LNCAP (cell line): Measurements from ENCODE around the gene SLC66A1.

Source experiments
- CTCF ChIP-seq: fragments of 450-650 bp; IDR thresholded peaks from 2 replicates; pipeline ENCODE4 v1.5.1; 2017; ENCODE audit warnings: mild to moderate bottlenecking

The SLC66A1 gene

DNA sequence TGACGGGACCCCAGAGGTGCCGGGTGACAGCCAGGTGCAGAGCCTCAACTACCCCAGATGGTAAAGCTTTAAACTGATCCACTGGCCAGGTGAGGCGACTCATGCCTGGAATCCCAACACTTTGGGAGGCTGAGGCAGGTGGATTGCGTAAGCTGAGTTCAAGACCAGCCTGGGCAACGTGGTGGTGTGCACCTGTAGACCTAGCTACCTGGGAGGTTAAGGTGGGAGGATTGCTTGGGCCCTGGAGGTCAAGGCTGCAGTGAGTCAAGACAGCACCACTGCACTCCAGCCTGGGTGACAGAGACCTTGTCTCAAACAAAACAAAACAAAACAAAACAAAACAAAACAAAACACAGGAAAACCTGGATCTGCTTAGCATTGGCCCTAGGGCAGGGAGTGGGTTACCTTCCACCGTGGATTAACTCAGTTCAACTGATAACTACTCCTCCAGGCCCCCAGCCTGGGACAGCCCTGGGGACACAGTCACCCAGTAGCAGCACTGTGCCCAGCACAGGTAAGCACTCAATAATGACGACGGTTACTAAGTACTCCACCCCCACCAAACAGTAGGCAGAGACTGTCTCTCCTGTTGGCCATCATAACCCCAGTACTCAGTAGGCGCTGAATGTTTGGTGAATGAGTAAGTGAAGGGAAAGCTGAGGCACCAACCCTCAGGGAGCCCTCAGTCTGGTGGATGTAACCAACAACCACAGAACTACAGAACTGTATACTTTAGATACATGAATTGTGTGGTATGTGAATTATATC lies 21.6 kb downstream of the SLC66A1 start:
- TF ChIP-seq CTCF, result no peak

DNA sequence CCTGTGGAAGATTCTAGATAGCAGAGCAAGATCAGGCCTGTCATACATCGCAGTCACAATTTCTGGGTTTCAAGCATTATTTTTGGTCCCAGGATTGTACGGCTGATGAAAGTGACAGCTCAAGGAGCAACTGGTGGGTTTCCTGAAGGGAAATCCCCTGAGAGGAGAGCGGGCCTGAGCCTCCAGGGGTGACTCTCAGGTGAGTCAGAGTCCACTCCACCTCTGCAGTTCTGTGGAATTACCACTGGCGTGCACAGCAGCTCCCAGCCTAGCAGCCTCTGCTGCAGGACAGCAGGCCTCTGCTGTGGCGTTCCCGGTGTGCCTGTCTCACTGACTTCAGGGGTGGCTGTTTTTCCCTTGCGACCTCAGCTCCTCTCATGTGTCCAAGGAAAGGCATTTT lies 24.4 kb downstream of the SLC66A1 start:
- no peak for TF ChIP-seq CTCF

DNA sequence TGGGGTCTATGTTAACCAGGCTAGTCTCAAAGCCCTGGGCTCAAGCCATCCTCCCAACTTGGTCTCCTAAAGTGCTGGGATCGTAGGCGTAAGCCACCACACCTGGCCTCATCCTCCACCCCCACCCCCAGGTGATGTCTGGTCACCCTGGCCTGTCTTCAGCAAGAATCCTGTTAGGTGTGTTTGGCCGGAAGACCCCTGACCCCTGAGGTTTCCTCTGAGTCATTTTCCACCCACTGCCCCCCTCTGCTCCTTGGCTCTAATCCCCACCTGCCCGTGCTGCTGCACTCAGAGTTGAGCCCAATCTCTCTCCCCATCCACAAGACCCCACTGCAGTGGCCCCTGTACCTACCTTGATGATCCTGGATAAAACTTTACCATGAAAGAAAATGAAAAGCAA lies 25.2 kb downstream of the SLC66A1 start:
- TF ChIP-seq CTCF, result no peak

DNA sequence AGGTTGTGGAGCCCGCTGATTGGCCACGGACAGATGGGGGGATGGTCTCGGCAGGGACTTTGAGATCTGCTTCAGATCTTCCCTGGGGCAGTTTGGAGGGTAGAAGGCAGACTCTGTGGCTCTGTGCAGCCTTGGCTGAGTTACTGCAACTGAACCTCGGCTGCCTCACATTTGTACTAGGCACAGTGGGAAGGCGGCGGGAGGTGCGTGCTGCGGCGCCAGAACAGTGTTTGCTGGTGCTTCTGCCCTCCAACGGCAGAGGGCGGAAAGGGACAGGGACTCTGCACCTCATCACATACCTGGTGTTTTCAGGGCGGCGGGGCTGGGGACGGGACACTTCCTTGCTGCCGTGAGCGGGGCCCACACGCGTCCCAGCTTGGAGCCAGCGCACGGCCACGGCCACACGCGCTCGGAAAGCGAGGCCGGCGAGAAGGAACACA lies 26.2 kb downstream of the SLC66A1 start:
- no peak for TF ChIP-seq CTCF

- TF ChIP-seq CTCF, result no peak
Observed at GRCh38 chr1:19339214-19339861, 27.2 kb downstream of the SLC66A1 start.

GRCh38 chr1:19340387-19340937 lies 28.3 kb downstream of the SLC66A1 start:
- no peak for TF ChIP-seq CTCF

- peak; percentile 66 for TF ChIP-seq CTCF
Observed at GRCh38 chr1:19341201-19342061, 29.3 kb downstream of the SLC66A1 start.
